Measurements from ENCODE around the gene HNRNPR.
"Not testable (repeated sequence)": the region's sequence is repeated elsewhere in the genome, so short reads cannot be mapped to it uniquely, and the experiment has no call there.

HNRNPR gene

DNA sequence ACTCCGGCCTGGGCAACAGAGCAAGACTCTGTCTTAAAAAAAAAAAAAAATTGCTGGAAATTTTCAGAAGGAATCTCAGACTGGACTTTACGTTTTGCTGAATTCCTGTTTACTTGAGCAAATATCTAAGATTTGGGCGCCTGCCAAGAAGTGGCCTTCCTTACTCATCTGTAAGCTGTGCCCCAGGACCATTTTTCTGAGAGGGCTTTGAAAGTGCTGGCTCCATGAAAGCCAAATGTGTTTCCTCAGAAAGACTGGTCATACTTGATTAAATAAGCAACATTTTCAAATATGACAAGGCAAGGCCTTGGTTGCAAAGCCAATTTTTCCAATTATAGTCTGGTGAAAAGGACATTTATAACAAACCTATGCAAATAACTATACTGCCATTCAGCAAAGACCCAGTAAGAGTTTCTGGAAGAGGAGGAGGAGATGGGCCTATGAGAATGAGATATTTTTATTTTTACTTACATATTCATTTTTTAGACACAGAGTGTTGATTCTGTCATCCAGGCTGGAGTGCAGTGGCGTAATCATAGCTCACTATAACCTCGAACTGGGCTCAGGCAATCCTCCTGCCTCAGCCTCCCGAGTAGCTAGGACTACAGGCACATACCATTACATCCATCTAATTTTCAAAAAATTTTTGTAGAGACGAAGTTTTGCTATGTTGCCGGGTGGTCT, 70.5 kb downstream of the HNRNPR start:
- H3K79me2 ChIP-seq (ENCODE audit: insufficient read depth, low read length), result no peaks in the 10 kb centered on the region
- no peak overlapping the region for H3K4me2 ChIP-seq (ENCODE audit: low read depth, low read length, poor library complexity, severe bottlenecking)
- H3K27me3 ChIP-seq (ENCODE audit: low read length), result no peaks in the 10 kb centered on the region
- TF ChIP-seq CTCF (IDR thresholded peaks at IDR 0.05; ENCODE audit: insufficient read depth, low read length, poor library complexity, severe bottlenecking) (no peak), EZH2phosphoT487 (conservative IDR thresholded peaks at IDR 0.05; ENCODE audit: low read length) (no peak)
- H3K36me3 ChIP-seq (ENCODE audit: low read length), result no peaks in the 10 kb centered on the region
- H3K9me3 ChIP-seq (ENCODE audit: insufficient read depth, low read length), result no peaks in the 10 kb centered on the region
- H3F3A ChIP-seq (ENCODE audit: insufficient read depth), result no peaks in the 10 kb centered on the region
- H3K9ac ChIP-seq (ENCODE audit: low read length), result no peak overlapping the region
- no peak overlapping the region for H3K4me3 ChIP-seq (ENCODE audit: insufficient read depth, low read length, poor library complexity, severe bottlenecking)
- H3K9me2 ChIP-seq (replicated peaks; ENCODE audit: insufficient read depth, low read length), result no peaks in the 10 kb centered on the region
- H2AFZ ChIP-seq (ENCODE audit: low read depth, low read length, severe bottlenecking), result no peak overlapping the region
- H3K27ac ChIP-seq (ENCODE audit: low read depth, low read length), result no peak overlapping the region
- no peaks in the 10 kb centered on the region for H4K20me1 ChIP-seq (ENCODE audit: low read depth, low read length)

DNA sequence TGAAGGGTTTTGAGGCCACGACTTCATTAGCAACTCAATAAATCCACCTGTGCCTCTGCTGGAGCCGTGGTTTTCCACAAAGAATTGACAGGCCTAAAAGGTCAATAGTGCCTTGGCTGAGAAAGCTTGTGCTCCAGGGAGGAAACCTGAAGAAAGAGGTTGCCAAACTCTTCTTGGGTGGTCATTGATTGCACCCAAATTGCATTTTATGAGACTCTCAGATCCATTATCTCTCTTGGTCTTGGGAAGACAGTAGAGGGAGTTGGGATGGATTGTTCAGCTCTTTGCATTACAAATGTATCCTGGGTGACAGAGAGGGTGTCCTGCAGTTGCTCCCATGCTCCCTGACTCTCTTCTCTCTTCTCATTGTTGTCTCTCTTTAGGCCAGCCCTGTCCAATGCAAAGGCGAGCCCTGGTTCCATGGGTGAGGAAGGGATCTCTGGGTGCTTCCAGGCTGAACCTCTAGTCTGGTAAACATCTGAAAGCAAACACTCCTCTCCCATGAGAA, 80.7 kb downstream of the HNRNPR start:
- Histone ChIP-seq H3K27me3 (ENCODE audit: low read length) (no peaks in the 10 kb centered on the region), H4K20me1 (ENCODE audit: low read depth, low read length) (no peaks in the 10 kb centered on the region), H3K9ac (ENCODE audit: low read length) (no peak overlapping the region), H2AFZ (ENCODE audit: low read depth, low read length, severe bottlenecking) (no peak overlapping the region), H3K4me2 (ENCODE audit: low read depth, low read length, poor library complexity, severe bottlenecking) (no peak overlapping the region), H3K27ac (ENCODE audit: low read depth, low read length) (no peak overlapping the region), H3K36me3 (ENCODE audit: low read length) (no peaks in the 10 kb centered on the region), H3K9me3 (ENCODE audit: insufficient read depth, low read length) (no peaks in the 10 kb centered on the region), H3K79me2 (ENCODE audit: insufficient read depth, low read length) (no peaks in the 10 kb centered on the region), H3K9me2 (replicated peaks; ENCODE audit: insufficient read depth, low read length) (no peaks in the 10 kb centered on the region), H3F3A (ENCODE audit: insufficient read depth) (no peaks in the 10 kb centered on the region), H3K4me3 (ENCODE audit: insufficient read depth, low read length, poor library complexity, severe bottlenecking) (no peak overlapping the region)
- TF ChIP-seq CTCF (IDR thresholded peaks at IDR 0.05; ENCODE audit: insufficient read depth, low read length, poor library complexity, severe bottlenecking), result no peak

- not testable (repeated sequence) for H3K4me2 ChIP-seq (ENCODE audit: low read depth, low read length, poor library complexity, severe bottlenecking); H4K20me1 ChIP-seq (ENCODE audit: low read depth, low read length); H3K4me3 ChIP-seq (ENCODE audit: insufficient read depth, low read length, poor library complexity, severe bottlenecking); H3K79me2 ChIP-seq (ENCODE audit: insufficient read depth, low read length); H3K9me2 ChIP-seq (replicated peaks; ENCODE audit: insufficient read depth, low read length); H3F3A ChIP-seq (ENCODE audit: insufficient read depth); H3K9me3 ChIP-seq (ENCODE audit: insufficient read depth, low read length); H3K36me3 ChIP-seq (ENCODE audit: low read length); H2AFZ ChIP-seq (ENCODE audit: low read depth, low read length, severe bottlenecking); H3K9ac ChIP-seq (ENCODE audit: low read length); H3K27me3 ChIP-seq (ENCODE audit: low read length); H3K27ac ChIP-seq (ENCODE audit: low read depth, low read length)
Measured at GRCh38 chr1:23258082-23258481, 86.0 kb downstream of the HNRNPR start.

- H3K36me3 ChIP-seq (ENCODE audit: low read length); H2AFZ ChIP-seq (ENCODE audit: low read depth, low read length, severe bottlenecking); H3K79me2 ChIP-seq (ENCODE audit: insufficient read depth, low read length); H4K20me1 ChIP-seq (ENCODE audit: low read depth, low read length); H3K9me3 ChIP-seq (ENCODE audit: insufficient read depth, low read length); H3K9ac ChIP-seq (ENCODE audit: low read length); H3K9me2 ChIP-seq (replicated peaks; ENCODE audit: insufficient read depth, low read length); H3K27ac ChIP-seq (ENCODE audit: low read depth, low read length); H3K4me3 ChIP-seq (ENCODE audit: insufficient read depth, low read length, poor library complexity, severe bottlenecking); H3F3A ChIP-seq (ENCODE audit: insufficient read depth); H3K27me3 ChIP-seq (ENCODE audit: low read length); H3K4me2 ChIP-seq (ENCODE audit: low read depth, low read length, poor library complexity, severe bottlenecking): not testable (repeated sequence)
Measured at GRCh38 chr1:23257371-23257770, 86.7 kb downstream of the HNRNPR start.
